Dendritic cell treated with granulocyte-macrophage colony-stimulating factor and Interleukin-4, amounts not matched to agents 40 ng/mL and 50 ng/mL, for 4 days (primary cell): Measurements from ENCODE around the gene PAK3.

Experiments
- H3K27ac Mint-ChIP-seq: one replicate; pipeline ENCODE4 v1.8.0; 2022; ENCODE audit warnings: mild to moderate bottlenecking, mixed read lengths
- H3K27me3 Mint-ChIP-seq: one replicate; pipeline ENCODE4 v1.8.0; 2022; ENCODE audit warnings: mild to moderate bottlenecking, mixed read lengths
- H3K36me3 Mint-ChIP-seq: one replicate; pipeline ENCODE4 v1.8.0; 2022; ENCODE audit warnings: low read depth, mixed read lengths
- H3K4me1 Mint-ChIP-seq: one replicate; pipeline ENCODE4 v1.8.0; 2022; ENCODE audit warnings: low read depth, mixed read lengths
- H3K4me3 Mint-ChIP-seq: one replicate; pipeline ENCODE4 v1.8.0; 2022; ENCODE audit warnings: mild to moderate bottlenecking, moderate library complexity, mixed read lengths
- H3K9me3 Mint-ChIP-seq: one replicate; pipeline ENCODE4 v1.8.0; 2022; ENCODE audit warnings: mixed read lengths
- intact Hi-C: fragments of 100-400 bp; cut with micrococcal nuclease; formaldehyde crosslinking; loops from one replicate; pipeline ENCODE4 v1.15.0; 2022

Gene PAK3

DNA sequence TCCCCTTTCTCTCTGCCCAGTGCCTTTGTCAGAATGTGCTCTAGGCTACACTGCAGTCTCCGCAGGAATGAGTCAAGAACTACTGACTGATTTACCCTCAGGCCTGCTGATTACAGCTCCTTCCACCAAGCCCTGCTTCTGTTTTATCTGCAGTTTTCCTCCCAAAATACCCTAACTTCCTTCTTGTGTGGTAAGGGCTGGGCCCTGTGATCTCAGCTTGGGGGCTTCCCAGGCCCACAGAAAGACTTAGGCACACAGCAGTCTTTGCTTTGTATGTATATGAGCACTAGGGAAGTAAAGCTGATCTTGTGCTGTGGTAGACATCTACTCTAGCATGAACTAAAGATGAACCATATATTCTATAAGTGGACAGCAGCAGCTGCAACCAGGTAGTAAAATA is 18.8 kb downstream of the PAK3 start:
- Mint-ChIP-seq H3K4me1 (no peaks in the 10 kb centered on the region), H3K36me3 (no peaks in the 10 kb centered on the region), H3K4me3 (no peak overlapping the region), H3K27ac (no peak overlapping the region), H3K9me3 (no peaks in the 10 kb centered on the region), H3K27me3 (no peaks in the 10 kb centered on the region)
- intact Hi-C loops = no loop called here

DNA sequence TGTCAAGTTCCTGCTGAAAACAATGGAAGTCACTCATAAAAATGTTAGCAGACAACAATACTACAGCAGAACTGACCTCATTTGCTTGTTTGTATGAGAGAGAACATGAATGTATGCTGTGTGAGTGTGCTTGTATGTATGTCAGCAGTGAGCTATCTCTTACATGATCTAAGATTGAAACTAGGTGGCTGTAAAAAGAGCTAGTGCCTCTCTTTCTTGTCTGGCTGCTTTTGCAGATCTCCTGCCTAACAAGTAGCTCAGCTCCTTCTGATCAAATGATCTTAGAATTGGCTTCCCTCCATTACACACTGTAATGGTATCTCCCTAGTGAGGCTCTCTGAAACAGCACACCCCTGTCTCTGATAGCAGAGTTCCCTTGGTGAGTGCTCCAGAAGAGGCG is 20.7 kb downstream of the PAK3 start:
- Mint-ChIP-seq H3K27me3 (no peaks in the 10 kb centered on the region), H3K4me1 (no peaks in the 10 kb centered on the region), H3K4me3 (no peak overlapping the region), H3K9me3 (no peaks in the 10 kb centered on the region), H3K36me3 (no peaks in the 10 kb centered on the region), H3K27ac (no peak overlapping the region)
- intact Hi-C loops = no loop called here

DNA sequence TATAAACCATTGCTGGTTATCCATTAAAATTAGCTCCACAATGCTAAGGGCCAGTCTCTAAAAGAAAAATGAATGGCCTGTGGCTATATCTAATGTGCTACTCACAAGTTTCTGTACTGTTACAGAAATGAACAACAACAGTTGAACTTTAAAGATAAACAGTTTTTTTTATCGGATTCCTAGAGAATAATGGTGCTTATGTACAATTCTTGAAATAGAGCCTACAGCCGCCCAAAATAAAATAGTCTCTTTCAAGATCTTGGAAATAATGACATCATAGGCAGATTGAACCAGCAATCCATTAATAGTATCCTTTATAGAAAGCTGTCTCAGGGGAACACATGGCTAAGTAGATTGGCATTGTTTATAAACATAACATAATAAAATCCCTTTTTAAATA is 23.4 kb downstream of the PAK3 start:
- Mint-ChIP-seq H3K27ac (no peak overlapping the region), H3K27me3 (no peaks in the 10 kb centered on the region), H3K36me3 (no peaks in the 10 kb centered on the region), H3K4me3 (no peak overlapping the region), H3K9me3 (no peaks in the 10 kb centered on the region), H3K4me1 (no peaks in the 10 kb centered on the region)
- intact Hi-C loops = no loop called here

DNA sequence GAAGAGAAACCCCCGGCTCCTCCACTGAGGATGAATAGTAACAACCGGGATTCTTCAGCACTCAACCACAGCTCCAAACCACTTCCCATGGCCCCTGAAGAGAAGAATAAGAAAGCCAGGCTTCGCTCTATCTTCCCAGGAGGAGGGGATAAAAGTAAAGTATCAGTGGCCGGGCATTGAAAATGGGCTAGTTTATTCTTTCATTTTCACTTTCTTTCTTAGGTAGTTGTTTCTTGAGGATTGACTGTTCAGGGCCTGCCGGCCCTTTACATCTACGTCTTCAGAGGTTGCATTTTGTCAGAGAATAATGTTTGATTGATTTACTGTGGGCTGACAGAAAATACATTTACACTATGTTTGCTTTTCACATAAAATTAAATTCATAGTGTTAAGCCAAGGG is 27.1 kb downstream of the PAK3 start:
- no peaks in the 10 kb centered on the region for H3K27me3 Mint-ChIP-seq
- intact Hi-C loops = no loop called here
- H3K4me1 Mint-ChIP-seq = no peaks in the 10 kb centered on the region
- no peak overlapping the region for H3K4me3 Mint-ChIP-seq
- H3K9me3 Mint-ChIP-seq = no peaks in the 10 kb centered on the region
- no peaks in the 10 kb centered on the region for H3K36me3 Mint-ChIP-seq
- no peak overlapping the region for H3K27ac Mint-ChIP-seq

DNA sequence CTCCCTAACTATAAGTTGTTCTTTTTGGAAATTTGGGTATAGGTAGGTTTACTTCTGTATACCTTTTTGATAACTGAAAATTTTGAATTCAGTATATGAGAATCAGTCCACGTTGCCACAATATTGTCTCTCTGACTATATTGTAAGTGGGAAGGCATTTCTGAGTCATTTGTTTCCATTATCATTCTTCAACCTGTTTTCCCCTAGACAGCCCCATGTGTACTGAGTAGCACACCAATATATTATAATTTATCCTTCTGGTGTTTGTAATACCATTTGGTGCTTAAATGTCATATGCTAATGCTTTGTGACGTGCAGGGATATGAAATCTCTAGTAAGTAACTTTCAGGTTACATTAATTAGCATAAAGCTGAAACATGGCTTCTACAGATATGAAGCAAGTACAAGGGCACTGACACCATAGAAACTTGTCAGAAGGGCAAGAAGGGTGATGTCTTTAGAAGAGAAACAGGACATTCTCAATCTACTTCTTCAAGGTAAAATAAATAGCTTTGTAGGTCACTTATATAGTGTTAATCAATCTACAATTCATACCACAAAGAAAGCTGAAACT is 27.7 kb downstream of the PAK3 start:
- Mint-ChIP-seq H3K4me3 (no peak overlapping the region), H3K27ac (no peak overlapping the region), H3K4me1 (no peaks in the 10 kb centered on the region), H3K36me3 (no peaks in the 10 kb centered on the region), H3K9me3 (no peaks in the 10 kb centered on the region), H3K27me3 (no peaks in the 10 kb centered on the region)
- intact Hi-C loops = no loop called here

DNA sequence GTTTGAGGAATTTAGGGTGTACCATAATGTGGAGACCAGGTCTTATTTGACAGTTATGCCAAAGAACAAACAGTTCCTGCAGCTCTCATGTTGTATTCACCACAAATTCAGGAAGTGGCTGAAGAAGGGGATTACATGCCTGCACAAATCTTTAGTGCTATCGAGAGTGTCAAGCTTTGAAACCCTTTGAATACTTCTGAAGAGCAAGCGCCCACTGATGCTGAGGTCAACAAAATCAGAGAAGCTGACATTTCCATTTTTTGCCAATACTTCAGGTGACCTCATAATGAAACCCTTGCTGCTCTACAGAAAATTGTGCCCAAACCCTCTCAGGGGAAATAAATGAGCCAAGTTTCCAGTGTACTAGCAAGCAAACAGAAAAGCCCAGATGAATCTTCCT is 28.4 kb downstream of the PAK3 start:
- H3K4me3 Mint-ChIP-seq = no peak overlapping the region
- H3K4me1 Mint-ChIP-seq = no peaks in the 10 kb centered on the region
- no peaks in the 10 kb centered on the region for H3K9me3 Mint-ChIP-seq
- intact Hi-C loops = no loop called here
- no peaks in the 10 kb centered on the region for H3K36me3 Mint-ChIP-seq
- no peak overlapping the region for H3K27ac Mint-ChIP-seq
- H3K27me3 Mint-ChIP-seq = no peaks in the 10 kb centered on the region

DNA sequence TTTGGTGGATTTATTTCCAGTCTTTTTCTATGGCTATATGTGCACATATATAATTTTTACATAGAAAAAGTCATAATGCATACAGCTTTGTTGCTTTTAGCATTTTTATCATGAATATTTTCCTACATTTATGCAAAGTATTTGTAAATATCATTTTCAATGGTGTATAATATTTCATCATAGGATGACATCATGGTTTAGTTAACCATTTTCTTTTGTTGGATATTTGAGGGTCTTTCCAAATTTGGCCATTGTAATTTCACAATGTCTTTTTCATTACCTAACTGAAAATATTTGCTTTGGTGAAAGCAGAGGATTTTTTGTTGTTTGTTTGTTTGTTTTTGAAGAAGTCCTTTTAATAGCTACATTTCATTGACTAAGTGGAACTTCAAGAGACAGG is 31.0 kb downstream of the PAK3 start:
- Mint-ChIP-seq H3K4me3 (no peak overlapping the region), H3K27me3 (no peaks in the 10 kb centered on the region), H3K36me3 (no peaks in the 10 kb centered on the region), H3K9me3 (no peaks in the 10 kb centered on the region), H3K4me1 (no peaks in the 10 kb centered on the region), H3K27ac (no peak overlapping the region)
- intact Hi-C loops = no loop called here

DNA sequence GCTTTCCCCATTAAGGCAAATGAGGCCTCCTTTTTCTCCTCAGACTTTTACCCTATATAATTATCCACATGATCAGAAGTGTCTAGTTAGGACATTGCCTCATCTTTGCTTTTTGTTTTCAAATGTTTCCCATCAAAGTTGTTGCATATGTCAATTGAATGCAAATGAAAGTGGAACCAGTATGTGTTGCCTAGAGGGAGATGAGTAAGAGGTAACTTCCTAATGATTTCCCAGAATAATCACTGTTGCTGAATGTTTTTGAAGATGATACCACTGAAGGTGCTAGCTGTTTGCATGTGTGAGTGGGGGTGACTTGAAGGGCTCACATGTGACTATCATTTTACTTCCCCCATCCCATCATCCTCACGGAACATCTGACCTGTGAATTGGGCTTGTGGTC is 33.9 kb downstream of the PAK3 start:
- no peak overlapping the region for H3K27ac Mint-ChIP-seq
- intact Hi-C loops = no loop called here
- no peaks in the 10 kb centered on the region for H3K36me3 Mint-ChIP-seq
- no peaks in the 10 kb centered on the region for H3K27me3 Mint-ChIP-seq
- peaks cover 6% of the 10 kb centered on the region for H3K4me1 Mint-ChIP-seq
- H3K4me3 Mint-ChIP-seq = no peak overlapping the region
- H3K9me3 Mint-ChIP-seq = no peaks in the 10 kb centered on the region

DNA sequence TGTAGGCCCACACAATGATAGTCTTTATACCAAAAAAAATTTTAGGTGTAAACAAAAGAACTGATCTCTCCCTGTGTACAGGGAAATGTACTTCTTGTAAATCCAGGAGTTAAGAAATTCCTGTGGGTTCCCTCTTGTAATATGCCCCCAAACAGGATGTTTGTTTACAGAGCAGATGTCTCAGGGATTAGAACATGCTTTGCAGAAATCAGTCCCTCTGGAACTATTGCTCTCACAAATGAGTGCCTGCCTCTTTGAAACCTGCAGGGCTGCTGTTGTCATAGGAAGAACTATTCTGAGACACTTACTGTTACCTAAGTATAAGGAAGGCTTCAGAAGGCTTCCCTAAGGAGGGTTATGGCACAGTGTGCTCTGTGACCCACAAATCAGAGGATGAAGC is 35.6 kb downstream of the PAK3 start:
- Mint-ChIP-seq H3K4me3 (no peak overlapping the region), H3K27ac (no peak overlapping the region), H3K36me3 (no peaks in the 10 kb centered on the region), H3K4me1 (peaks cover 6% of the 10 kb centered on the region), H3K27me3 (no peaks in the 10 kb centered on the region), H3K9me3 (no peaks in the 10 kb centered on the region)
- intact Hi-C loops = no loop called here

DNA sequence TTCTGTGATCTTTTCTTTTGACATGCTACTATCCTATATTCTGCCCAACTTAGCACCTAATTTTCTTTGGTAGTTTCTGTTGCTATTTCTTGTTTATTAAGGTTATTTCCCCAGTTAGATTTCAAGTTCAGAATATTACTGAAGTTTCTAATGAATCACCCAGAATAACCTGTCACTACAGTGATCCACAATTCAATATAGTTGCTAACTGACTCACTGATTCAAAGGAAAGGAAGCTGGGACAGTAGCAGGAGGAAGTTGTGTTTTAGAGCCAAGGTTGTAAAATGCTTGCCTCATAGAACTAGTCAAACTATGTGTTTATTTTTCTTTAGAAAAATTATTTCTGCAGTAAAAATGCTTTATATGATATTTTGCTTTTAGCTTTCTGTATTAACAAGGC is 37.4 kb downstream of the PAK3 start:
- Mint-ChIP-seq H3K36me3 (no peaks in the 10 kb centered on the region), H3K4me1 (peaks cover 6% of the 10 kb centered on the region), H3K9me3 (no peaks in the 10 kb centered on the region), H3K27me3 (no peaks in the 10 kb centered on the region), H3K27ac (peak overlapping the region; percentile 36), H3K4me3 (no peak overlapping the region)
- intact Hi-C loops = no loop called here

DNA sequence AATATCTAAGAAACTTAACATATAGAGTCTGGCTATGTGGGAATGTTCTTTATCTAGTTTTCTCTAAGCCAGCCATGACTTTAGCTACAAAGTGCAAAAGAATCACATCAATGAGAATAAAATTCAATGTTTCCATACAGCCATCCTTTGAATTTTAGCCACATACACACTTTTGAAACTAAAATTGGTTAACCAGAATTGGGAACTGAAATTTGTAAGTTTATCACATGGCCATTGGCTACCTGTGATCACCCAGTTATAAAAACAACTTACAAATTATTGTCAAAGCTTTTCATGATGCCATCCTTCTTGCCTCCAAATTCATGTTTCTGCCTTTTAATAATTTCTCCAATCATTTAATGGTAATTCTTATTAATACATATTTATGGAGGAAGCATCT is 49.9 kb downstream of the PAK3 start:
- Mint-ChIP-seq H3K27ac (no peak overlapping the region), H3K4me1 (no peaks in the 10 kb centered on the region), H3K27me3 (peaks cover 3% of the 10 kb centered on the region), H3K36me3 (no peaks in the 10 kb centered on the region), H3K9me3 (no peaks in the 10 kb centered on the region), H3K4me3 (no peak overlapping the region)
- intact Hi-C loops = no loop called here

DNA sequence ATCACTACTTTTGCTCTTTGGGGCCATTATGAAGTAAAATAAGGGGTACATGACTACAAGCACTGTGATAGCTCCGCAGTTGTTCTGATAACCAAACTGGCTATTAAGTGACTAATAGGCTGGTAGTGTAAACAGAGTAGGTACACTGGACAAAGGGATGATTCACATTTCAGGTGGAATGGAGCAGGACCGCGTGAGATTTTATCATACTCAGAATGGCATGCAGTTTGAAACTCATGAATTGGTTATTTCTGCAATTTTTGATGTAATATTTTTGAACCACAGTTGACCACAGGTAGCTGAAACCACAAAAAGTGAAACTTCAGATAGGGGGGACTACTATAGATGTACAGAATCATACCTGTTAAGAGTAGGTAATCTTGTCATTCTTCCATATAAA is 55.8 kb downstream of the PAK3 start:
- intact Hi-C loops = no loop called here
- H3K27me3 Mint-ChIP-seq = no peaks in the 10 kb centered on the region
- H3K36me3 Mint-ChIP-seq = no peaks in the 10 kb centered on the region
- H3K27ac Mint-ChIP-seq = no peak overlapping the region
- no peaks in the 10 kb centered on the region for H3K4me1 Mint-ChIP-seq
- no peaks in the 10 kb centered on the region for H3K9me3 Mint-ChIP-seq
- no peak overlapping the region for H3K4me3 Mint-ChIP-seq

DNA sequence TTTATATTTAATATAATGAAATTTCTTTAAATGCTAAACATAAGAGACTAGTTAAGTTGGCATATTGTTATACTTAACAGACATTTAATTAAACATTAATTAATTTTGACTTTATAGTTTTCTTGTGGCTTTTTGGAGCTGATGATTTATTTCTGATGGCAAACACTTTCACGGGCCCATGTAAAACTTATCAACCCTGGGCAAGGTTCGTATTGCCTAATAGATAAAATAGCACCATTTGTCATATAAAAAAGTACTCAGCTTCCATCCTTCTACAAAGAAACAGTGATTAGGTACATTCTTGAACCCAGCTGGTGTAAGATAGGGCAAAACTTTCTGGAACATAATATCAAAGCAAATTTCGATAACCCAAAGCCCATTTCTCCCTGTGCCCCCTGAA is 63.2 kb downstream of the PAK3 start:
- Mint-ChIP-seq H3K27me3 (no peaks in the 10 kb centered on the region), H3K9me3 (no peaks in the 10 kb centered on the region), H3K4me1 (no peaks in the 10 kb centered on the region), H3K27ac (no peak overlapping the region), H3K36me3 (no peaks in the 10 kb centered on the region), H3K4me3 (no peak overlapping the region)
- intact Hi-C loops = no loop called here

DNA sequence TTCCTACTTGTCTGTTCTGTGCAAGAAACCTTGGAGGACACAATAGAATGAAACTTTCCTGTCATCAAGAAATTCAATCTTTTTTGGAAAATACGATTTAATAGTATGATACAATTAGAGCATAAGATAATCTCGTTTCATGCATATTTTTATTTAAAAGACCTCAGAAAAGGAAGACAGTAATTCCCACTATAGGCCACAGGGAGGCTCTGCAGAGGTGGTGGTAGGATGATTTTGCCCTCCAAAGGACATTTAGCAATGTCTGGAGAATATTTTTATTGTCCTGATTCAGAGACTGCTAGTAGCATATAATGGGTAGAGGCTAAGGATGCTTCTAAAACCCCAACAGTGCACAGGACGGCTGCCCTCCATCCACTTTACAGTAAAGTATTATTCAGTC is 68.7 kb downstream of the PAK3 start:
- H3K9me3 Mint-ChIP-seq = no peaks in the 10 kb centered on the region
- intact Hi-C loops = loop anchor here (10.0 kb wide), 1 partner anchor 80 kb away; no protein-coding TSS in a partner anchor

DNA sequence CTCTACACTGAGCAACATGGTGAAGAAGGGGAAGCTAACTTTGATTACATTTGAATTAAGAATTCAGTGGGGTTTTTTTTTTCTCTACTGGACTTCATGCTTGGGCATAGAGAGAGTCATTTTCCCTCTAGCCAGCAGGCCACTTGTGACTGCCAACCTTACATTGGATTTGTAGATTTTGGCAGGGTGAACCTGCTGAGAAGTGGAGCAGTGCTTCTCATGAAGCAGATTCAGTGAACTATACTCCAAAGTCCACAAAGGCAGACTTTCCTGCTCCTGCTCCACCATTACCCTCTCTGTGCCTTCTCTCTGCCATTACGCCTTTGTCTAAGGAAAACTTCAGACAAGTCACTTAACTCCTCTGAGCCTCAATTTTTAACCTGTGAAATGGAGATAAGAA is 69.9 kb downstream of the PAK3 start:
- peaks cover 21% of the 10 kb centered on the region for H3K4me1 Mint-ChIP-seq
- H3K27me3 Mint-ChIP-seq = no peaks in the 10 kb centered on the region
- H3K36me3 Mint-ChIP-seq = no peaks in the 10 kb centered on the region
- H3K9me3 Mint-ChIP-seq = no peaks in the 10 kb centered on the region
- intact Hi-C loops = loop anchor here (10.0 kb wide), 1 partner anchor 79 kb away; no protein-coding TSS in a partner anchor
- no peak overlapping the region for H3K4me3 Mint-ChIP-seq
- no peak overlapping the region for H3K27ac Mint-ChIP-seq

More for the DNA sequence above, 68.7 kb downstream of the PAK3 start:
- H3K27ac Mint-ChIP-seq = no peak overlapping the region
- no peak overlapping the region for H3K4me3 Mint-ChIP-seq
- peaks cover 18% of the 10 kb centered on the region for H3K4me1 Mint-ChIP-seq
- no peaks in the 10 kb centered on the region for H3K36me3 Mint-ChIP-seq
- H3K27me3 Mint-ChIP-seq = no peaks in the 10 kb centered on the region
